Measurements from ENCODE around the gene ROBO1. TPM values are rescaled to one million over a fixed set of nuclear protein-coding genes. Genes with fewer than 3 reads are reported as not detected.

Gene ROBO1
- total RNA-seq, 3 donors from 2014 or later, result 12.7 to 50.7 (median 23.6) TPM

DNA sequence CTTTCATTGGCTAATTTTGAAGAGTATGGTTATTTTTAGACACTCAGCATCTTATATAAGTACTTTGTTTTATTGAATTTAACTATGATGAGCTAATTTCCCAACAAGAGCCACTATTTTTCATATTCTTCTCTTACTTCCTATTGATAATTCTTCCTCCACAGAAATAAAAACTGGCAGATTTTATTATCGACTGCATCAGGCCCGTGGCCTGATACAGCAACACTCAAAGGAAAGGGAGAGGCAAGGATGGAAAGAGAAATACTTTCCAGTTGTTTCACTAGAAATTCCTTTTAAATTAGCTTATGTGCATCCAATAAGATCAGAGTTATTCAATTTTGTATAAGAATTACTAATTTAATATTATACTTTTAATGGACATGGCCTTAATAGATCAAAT, 886.3 kb downstream of the ROBO1 start:
- Histone ChIP-seq H3K27me3 (no peaks in the 10 kb centered on the region), H3K9me3 (no peaks in the 10 kb centered on the region), H3K36me3 (no peaks in the 10 kb centered on the region), H3K27ac (peak overlapping the region in 1 of 2 donors; percentile 62), H3K4me3 (no peak overlapping the region), H3K4me1 (no peaks in the 10 kb centered on the region)
- TF ChIP-seq POLR2A (IDR thresholded peaks at IDR 0.05), result no peak
- TF ChIP-seq POLR2AphosphoS5 (IDR thresholded peaks at IDR 0.05), result no peak
- no peak for TF ChIP-seq CTCF (IDR thresholded peaks at IDR 0.05)
- no peak for DNase-seq (ENCODE audit: low spot score in 2 of 2)
- intact Hi-C loops (cut with DNase I; ENCODE audit: low total_unique reads), result no loop called here

DNA sequence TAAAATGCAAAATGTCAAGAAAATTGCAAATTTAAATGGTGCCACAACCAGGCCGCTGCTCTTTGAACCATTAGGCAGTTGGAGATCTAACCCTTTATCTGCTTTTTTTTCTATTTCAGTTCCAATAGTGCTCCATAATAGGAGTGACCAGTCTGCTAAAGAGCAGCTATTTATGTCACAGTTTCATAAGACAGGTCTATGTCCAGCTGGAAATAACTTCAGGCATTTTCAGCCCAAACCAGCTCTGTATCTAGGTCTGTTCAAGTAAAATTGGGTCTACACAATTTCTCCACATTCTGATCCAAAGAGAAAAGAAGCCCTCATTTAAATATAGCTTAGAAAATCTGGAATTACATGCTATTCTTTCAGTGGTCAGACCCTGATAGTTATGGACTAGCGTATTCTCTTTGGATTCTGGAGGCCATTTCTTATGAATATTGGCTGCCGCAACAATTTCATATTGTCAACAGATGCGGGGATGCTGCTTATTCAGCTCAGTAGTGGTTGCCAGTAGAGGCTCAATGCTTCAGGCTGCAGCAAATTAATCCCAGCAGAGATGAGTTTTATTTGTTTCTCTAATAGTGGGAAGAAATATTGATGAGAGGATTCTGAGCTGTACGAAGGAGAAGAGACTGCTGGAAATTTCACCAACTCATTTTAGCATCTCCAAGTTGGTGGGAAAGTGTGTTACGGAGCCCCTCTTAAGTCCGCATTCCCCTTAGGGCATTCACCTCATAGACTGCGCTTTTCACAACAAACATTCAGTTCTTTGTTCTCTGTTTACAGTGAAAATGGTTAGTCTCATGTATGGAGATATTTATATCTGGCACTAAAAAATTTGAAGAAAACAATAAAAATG, 887.0 kb downstream of the ROBO1 start:
- Histone ChIP-seq H3K36me3 (no peaks in the 10 kb centered on the region), H3K4me1 (no peaks in the 10 kb centered on the region), H3K9me3 (no peaks in the 10 kb centered on the region), H3K4me3 (peak overlapping the region in 1 of 3 donors; percentile 37), H3K27ac (peak overlapping the region; percentile 11 to 62), H3K27me3 (no peaks in the 10 kb centered on the region)
- intact Hi-C loops (cut with DNase I; ENCODE audit: low total_unique reads), result no loop called here
- no peak for DNase-seq (ENCODE audit: low spot score in 2 of 2)
- TF ChIP-seq CTCF (IDR thresholded peaks at IDR 0.05) (no peak), POLR2AphosphoS5 (IDR thresholded peaks at IDR 0.05) (no peak), POLR2A (IDR thresholded peaks at IDR 0.05) (no peak)

- no peaks in the 10 kb centered on the region for H3K9me3 ChIP-seq
- no peak overlapping the region for H3K27ac ChIP-seq
- intact Hi-C loops (cut with DNase I; ENCODE audit: low total_unique reads), result no loop called here
- DNase-seq (ENCODE audit: low spot score in 2 of 2), result no peak
- no peaks in the 10 kb centered on the region for H3K4me1 ChIP-seq
- no peak for TF ChIP-seq CTCF (IDR thresholded peaks at IDR 0.05)
- no peak for TF ChIP-seq POLR2AphosphoS5 (IDR thresholded peaks at IDR 0.05)
- no peak for TF ChIP-seq POLR2A (IDR thresholded peaks at IDR 0.05)
- no peaks in the 10 kb centered on the region for H3K27me3 ChIP-seq
- no peaks in the 10 kb centered on the region for H3K36me3 ChIP-seq
- no peak overlapping the region for H3K4me3 ChIP-seq
Measured at GRCh38 chr3:78879295-78879860, 888.4 kb downstream of the ROBO1 start.

DNA sequence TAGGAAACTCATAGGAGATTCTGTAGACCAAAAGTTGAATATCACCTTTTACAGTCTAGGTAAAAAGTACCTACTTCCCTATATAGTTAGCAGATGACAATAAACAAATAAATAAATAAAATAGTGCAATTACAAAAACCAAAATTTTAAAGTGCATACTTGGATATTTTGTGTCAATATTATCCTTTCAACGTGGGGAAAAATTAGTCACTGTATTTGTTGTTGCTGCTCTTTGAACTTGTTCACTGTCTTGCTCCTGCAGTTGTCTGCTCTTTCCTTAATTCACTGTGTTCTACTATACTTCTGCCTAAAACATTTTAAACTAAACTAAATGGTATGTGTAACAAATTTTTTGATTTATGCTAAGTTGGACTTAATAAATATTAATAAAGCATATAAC, 889.0 kb downstream of the ROBO1 start:
- Histone ChIP-seq H3K27ac (no peak overlapping the region), H3K9me3 (no peaks in the 10 kb centered on the region), H3K27me3 (no peaks in the 10 kb centered on the region), H3K4me1 (no peaks in the 10 kb centered on the region), H3K4me3 (no peak overlapping the region), H3K36me3 (no peaks in the 10 kb centered on the region)
- no peak for DNase-seq (ENCODE audit: low spot score in 2 of 2)
- intact Hi-C loops (cut with DNase I; ENCODE audit: low total_unique reads), result no loop called here
- no peak for TF ChIP-seq POLR2A (IDR thresholded peaks at IDR 0.05)

- no peaks in the 10 kb centered on the region for H3K9me3 ChIP-seq
- no peak overlapping the region for H3K27ac ChIP-seq
- TF ChIP-seq POLR2AphosphoS5 (IDR thresholded peaks at IDR 0.05), result no peak
- no peak for TF ChIP-seq POLR2A (IDR thresholded peaks at IDR 0.05)
- no peak for TF ChIP-seq CTCF (IDR thresholded peaks at IDR 0.05)
- H3K27me3 ChIP-seq, result no peaks in the 10 kb centered on the region
- no peak for DNase-seq (ENCODE audit: low spot score in 2 of 2)
- no peaks in the 10 kb centered on the region for H3K36me3 ChIP-seq
- intact Hi-C loops (cut with DNase I; ENCODE audit: low total_unique reads), result no loop called here
- no peak overlapping the region for H3K4me3 ChIP-seq
- no peaks in the 10 kb centered on the region for H3K4me1 ChIP-seq
Measured at GRCh38 chr3:78878011-78878410, 889.8 kb downstream of the ROBO1 start.
